Tibial nerve (tissue), 4 donors: ENCODE results near the gene STARD6. TPM values are rescaled to one million over a fixed set of nuclear protein-coding genes. Genes with fewer than 3 reads are reported as not detected.

Experiments
- DNase-seq, 2 donors: peaks; one replicate each; pipeline ENCODE4 v3.0.0-alpha.2; 2019; ENCODE audit warnings: low spot score in 2 of 2
- H3K27ac ChIP-seq, 4 donors: fragments of 200-600 bp; sonication (generic) in 3 of 4; one replicate each; pipeline ENCODE4 v1.5.1; 2017 to 2019; ENCODE audit warnings: mild to moderate bottlenecking in 1 of 4
- H3K27me3 ChIP-seq, 2 donors: fragments of 200-600 bp; sonication (generic) in 1 of 2; one replicate each; pipeline versions ENCODE4 v1.5.1 to v1.6.0; 2017 to 2019
- H3K36me3 ChIP-seq, 3 donors: fragments of 200-600 bp; sonication (generic); one replicate each; pipeline ENCODE4 v1.5.1; 2018 to 2019
- H3K4me1 ChIP-seq, 4 donors: fragments of 200-600 bp; sonication (generic) in 3 of 4; one replicate each; pipeline ENCODE4 v1.5.1; 2017 to 2019
- H3K4me3 ChIP-seq, 4 donors: fragments of 200-600 bp; sonication (generic) in 3 of 4; one replicate each; pipeline ENCODE4 v1.5.1; 2017 to 2019; ENCODE audit warnings: mild to moderate bottlenecking in 1 of 4, moderate library complexity in 1 of 4
- H3K9me3 ChIP-seq, 4 donors: fragments of 200-600 bp; sonication (generic) in 3 of 4; one replicate each; pipeline ENCODE4 v1.5.1; 2017 to 2019
- CTCF ChIP-seq, 5 experiments: fragments of 200-600 bp in 3 of 5; fragments of 450-650 bp in 2 of 5; sonication (generic) in 3 of 5; IDR thresholded peaks; one replicate each; pipeline ENCODE4 v1.5.1; 2016 to 2019; ENCODE audit warnings: antibody characterized with exemption in 5 of 5, mild to moderate bottlenecking in 3 of 5, moderate library complexity in 2 of 5
- EP300 ChIP-seq, 2 donors: sonication (generic); formaldehyde crosslinking; IDR thresholded peaks; one replicate each; pipeline ENCODE4 v1.6.1; 2017; ENCODE audit warnings: antibody characterized with exemption in 2 of 2, mild to moderate bottlenecking in 1 of 2
- POLR2A ChIP-seq, 2 donors: fragments of 450-650 bp; IDR thresholded peaks; one replicate each; pipeline ENCODE4 v1.6.1; 2017; ENCODE audit warnings: antibody characterized with exemption in 2 of 2, mild to moderate bottlenecking in 2 of 2, moderate library complexity in 2 of 2
- WGBS, 2 donors: methylation state at CpG; one replicate each; pipeline ENCODE4 v1.1.5; 2018; 5-methylcytosine and 5-hydroxymethylcytosine counted together
- total RNA-seq, 4 donors: library from RNA; depleted of rRNA; stranded (reverse); fragments of >200 nt; gene quantifications; one replicate each; pipeline ENCODE4 v1.1.0, GENCODE V29; 2016

The STARD6 gene
- total RNA-seq, result not detected

- 0% methylated on average over 56 to 62 of the region's 62 CpGs for WGBS, 2 donors
- TF ChIP-seq EP300 (IDR thresholded peaks at IDR 0.05) (peak in 1 of 2 donors; percentile 82), CTCF (IDR thresholded peaks at IDR 0.05) (peak in 4 of 5 experiments; percentile 13 to 32 (median 16)), POLR2A (IDR thresholded peaks at IDR 0.05) (peak in 1 of 2 donors; percentile 65)
- Histone ChIP-seq H3K27me3 (no peaks in the 10 kb centered on the region), H3K27ac (peak within 1 kb of the TSS in 3 of 4 donors; percentile 76 to 84 (median 79)), H3K36me3 (peaks cover 0 to 13% (median 0%) of the 10 kb centered on the region in 3 donors), H3K4me3 (peak within 1 kb of the TSS; percentile 53 to 87 (median 68)), H3K9me3 (no peaks in the 10 kb centered on the region), H3K4me1 (peaks cover 0 to 12% (median 0%) of the 10 kb centered on the region in 4 donors)
- DNase-seq, result peak; percentile 63 to 73
Observed at GRCh38 chr18:54357660-54358494, at the start of gene STARD6, which contains the start of gene C18orf54. STARD6 (minus strand) TSS chr18:54357858; CDS start chr18:54354573, 3,285 bp downstream. C18orf54 (plus strand) TSS chr18:54357906; CDS start chr18:54360573, 2,667 bp downstream.

- H3K36me3 ChIP-seq, result no peaks in the 10 kb centered on the region
- H3K9me3 ChIP-seq, result no peaks in the 10 kb centered on the region
- TF ChIP-seq CTCF (IDR thresholded peaks at IDR 0.05) (no peak), POLR2A (IDR thresholded peaks at IDR 0.05) (no peak), EP300 (IDR thresholded peaks at IDR 0.05) (no peak)
- no peak overlapping the region for H3K4me3 ChIP-seq
- no peaks in the 10 kb centered on the region for H3K4me1 ChIP-seq
- H3K27ac ChIP-seq, result no peak overlapping the region
- DNase-seq, result no peak
- no peaks in the 10 kb centered on the region for H3K27me3 ChIP-seq
Observed at GRCh38 chr18:54405290-54405689, 47.6 kb upstream of the STARD6 start.

GRCh38 chr18:54396760-54397159 lies 39.1 kb upstream of the STARD6 start:
- TF ChIP-seq CTCF (IDR thresholded peaks at IDR 0.05), result no peak
- no peak for TF ChIP-seq EP300 (IDR thresholded peaks at IDR 0.05)
- TF ChIP-seq POLR2A (IDR thresholded peaks at IDR 0.05), result no peak
- DNase-seq, result no peak
- no peaks in the 10 kb centered on the region for H3K36me3 ChIP-seq
- H3K27ac ChIP-seq, result no peak overlapping the region
- no peak overlapping the region for H3K4me3 ChIP-seq
- no peaks in the 10 kb centered on the region for H3K9me3 ChIP-seq
- 82 to 83% methylated on average over 1 of the region's 1 CpG for WGBS, 2 donors
- no peaks in the 10 kb centered on the region for H3K27me3 ChIP-seq
- peaks cover 0 to 5% (median 0%) of the 10 kb centered on the region in 4 donors for H3K4me1 ChIP-seq

- no peak for DNase-seq
- no peak overlapping the region for H3K4me3 ChIP-seq
- H3K27ac ChIP-seq, result no peak overlapping the region
- 92 to 97% methylated on average over 1 of the region's 1 CpG for WGBS, 2 donors
- H3K9me3 ChIP-seq, result no peaks in the 10 kb centered on the region
- H3K27me3 ChIP-seq, result no peaks in the 10 kb centered on the region
- H3K4me1 ChIP-seq, result peaks cover 0 to 5% (median 0%) of the 10 kb centered on the region in 4 donors
- H3K36me3 ChIP-seq, result no peaks in the 10 kb centered on the region
- no peak for TF ChIP-seq EP300 (IDR thresholded peaks at IDR 0.05)
- no peak for TF ChIP-seq POLR2A (IDR thresholded peaks at IDR 0.05)
- TF ChIP-seq CTCF (IDR thresholded peaks at IDR 0.05), result no peak
Observed at GRCh38 chr18:54393648-54394294, 36.1 kb upstream of the STARD6 start.
